Stimulated activated CD8-positive, alpha-beta memory T cell treated with anti-CD3 and anti-CD28 coated beads, Interleukin-15, amount 100 ng/mL, for 1 hour (primary cell): ENCODE results near the gene FA2H.
"Not testable (repeated sequence)": the region's sequence is repeated elsewhere in the genome, so short reads cannot be mapped to it uniquely, and the experiment has no call there.

Source experiments
- DNase-seq: peaks from one replicate; pipeline ENCODE4 v3.0.0-alpha.2; 2020; ENCODE audit warnings: low read depth

Gene FA2H

GRCh38 chr16:74769586-74770190 lies 4.9 kb downstream of the FA2H start:
- no peak for DNase-seq

GRCh38 chr16:74768239-74768638 lies 6.4 kb downstream of the FA2H start:
- DNase-seq: no peak

GRCh38 chr16:74767749-74768148 lies 6.9 kb downstream of the FA2H start:
- DNase-seq: no peak

- DNase-seq: no peak
Measured at GRCh38 chr16:74766729-74767128, 7.9 kb downstream of the FA2H start.

GRCh38 chr16:74764184-74764583 lies 10.4 kb downstream of the FA2H start:
- not testable (repeated sequence) for DNase-seq

DNA sequence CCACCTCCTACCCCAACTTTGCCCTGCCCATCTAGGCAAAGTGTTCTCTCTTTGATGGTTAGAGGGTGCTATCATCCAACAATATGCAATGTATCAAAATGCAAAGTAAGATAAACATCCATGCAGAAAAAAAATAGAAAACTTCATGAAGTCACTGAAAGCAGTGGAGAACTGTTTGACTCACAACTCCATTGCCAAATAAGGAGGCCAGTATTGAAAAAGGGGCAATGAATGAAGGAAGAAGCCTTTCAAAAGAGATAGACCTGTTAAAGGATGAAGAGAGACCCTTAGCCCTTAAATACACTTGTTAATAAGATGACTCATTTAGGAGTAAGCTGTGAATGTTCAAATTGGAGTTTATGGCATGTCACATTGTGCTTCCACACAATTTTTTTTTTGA lies 13.0 kb downstream of the FA2H start:
- no peak for DNase-seq

- DNase-seq: no peak
Measured at GRCh38 chr16:74760007-74760767, 14.4 kb downstream of the FA2H start.

DNA sequence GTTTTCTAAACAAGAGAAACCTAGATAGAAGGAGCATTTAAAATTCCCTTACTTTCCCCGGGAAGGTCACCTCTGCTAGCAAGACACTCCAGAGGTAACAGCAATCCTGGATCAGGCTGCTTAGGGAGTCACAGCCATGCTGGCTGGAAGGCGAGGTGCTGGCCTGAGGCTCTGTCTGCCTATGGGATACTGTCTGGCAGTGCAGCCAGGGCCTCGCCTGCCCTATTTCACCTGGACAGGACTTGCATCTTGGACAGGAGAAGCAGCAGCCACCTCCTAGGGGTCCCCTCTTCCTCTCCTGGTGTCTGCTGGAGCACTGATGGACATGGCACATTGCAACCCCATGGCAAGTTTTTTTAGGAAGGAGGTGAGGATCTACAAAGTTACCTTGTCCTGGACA lies 15.1 kb downstream of the FA2H start:
- no peak for DNase-seq

DNA sequence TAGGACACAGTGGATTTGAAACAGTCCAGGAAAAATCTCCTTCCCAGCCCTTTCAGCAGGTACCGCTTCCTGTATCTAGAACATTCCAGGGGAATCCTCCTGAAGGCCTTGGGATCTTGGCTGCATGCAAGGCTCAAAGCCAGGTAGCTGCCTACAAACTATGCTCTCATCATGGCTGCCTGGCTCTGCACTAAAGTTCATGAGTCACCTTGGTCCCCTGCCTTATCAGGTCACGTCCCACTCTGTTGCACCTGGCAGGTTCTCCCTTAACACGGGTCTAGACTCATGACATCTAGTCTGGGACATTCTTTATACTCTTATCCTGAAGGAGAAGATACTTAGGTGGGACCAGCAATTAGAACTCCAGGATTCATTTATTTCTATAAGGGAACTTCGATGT lies 15.8 kb downstream of the FA2H start:
- DNase-seq: no peak

DNA sequence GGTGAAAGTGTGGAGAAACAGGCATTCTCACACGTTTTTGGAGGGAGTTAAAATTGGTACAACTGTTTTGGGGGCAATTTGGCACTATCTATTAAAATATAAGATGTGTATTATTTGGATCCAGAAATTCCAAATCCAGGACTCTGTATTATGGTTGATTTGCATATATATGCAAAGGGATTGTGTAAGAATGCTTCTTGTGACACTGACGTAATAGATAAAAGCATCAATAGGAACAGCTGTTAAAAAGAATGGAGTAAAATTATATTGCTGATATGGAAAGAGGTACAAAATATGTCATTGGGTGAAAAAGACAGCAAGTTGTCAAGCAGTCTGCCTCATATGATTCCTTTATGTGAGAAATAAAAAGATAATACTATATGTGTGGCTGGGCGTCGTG lies 17.3 kb downstream of the FA2H start:
- DNase-seq: no peak

DNA sequence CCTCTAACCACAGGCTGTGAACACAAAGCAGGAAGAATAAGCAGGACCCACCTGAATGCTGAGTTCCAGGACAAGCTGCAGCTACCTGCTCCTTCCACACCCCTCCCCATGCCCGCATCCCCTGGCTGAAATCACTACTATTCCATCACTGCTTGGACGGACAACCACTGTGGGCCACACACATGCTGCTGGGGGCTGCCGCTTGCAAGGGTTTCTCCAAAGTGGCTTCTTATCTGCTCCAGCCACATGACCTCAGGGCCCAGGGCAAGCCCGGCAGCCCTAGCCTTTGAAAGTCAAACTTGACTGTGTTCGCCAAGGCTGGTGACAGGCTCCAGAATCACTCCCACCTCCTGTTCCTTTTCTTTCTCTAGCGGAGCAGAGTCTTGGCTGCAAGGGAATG lies 18.4 kb downstream of the FA2H start:
- no peak for DNase-seq

GRCh38 chr16:74753180-74753579 lies 21.4 kb downstream of the FA2H start:
- no peak for DNase-seq

GRCh38 chr16:74752756-74753155 lies 21.9 kb downstream of the FA2H start:
- no peak for DNase-seq

- DNase-seq: no peak
Measured at GRCh38 chr16:74752258-74752657, 22.4 kb downstream of the FA2H start.

DNA sequence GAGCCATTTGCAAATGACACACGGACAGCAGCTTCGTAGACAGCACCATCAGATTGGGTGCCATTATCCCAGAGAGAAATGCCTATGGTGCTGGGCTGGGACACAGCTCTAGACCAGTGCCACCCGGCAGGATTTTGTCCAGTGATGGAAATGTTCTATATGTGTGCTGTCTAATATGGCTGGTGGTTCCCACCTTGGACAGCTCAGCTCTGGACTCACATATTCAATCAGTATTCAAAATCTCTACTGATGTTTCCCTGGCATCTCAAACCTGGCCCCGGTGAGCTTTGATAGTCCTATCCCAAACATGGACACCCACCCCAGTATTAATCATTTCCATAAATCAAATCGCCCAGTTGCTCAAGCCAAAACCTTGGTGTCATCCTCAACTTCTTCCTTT lies 23.0 kb downstream of the FA2H start:
- DNase-seq: no peak

GRCh38 chr16:74749291-74750055 lies 25.1 kb downstream of the FA2H start:
- no peak for DNase-seq

GRCh38 chr16:74748616-74749026 lies 26.0 kb downstream of the FA2H start:
- no peak for DNase-seq

DNA sequence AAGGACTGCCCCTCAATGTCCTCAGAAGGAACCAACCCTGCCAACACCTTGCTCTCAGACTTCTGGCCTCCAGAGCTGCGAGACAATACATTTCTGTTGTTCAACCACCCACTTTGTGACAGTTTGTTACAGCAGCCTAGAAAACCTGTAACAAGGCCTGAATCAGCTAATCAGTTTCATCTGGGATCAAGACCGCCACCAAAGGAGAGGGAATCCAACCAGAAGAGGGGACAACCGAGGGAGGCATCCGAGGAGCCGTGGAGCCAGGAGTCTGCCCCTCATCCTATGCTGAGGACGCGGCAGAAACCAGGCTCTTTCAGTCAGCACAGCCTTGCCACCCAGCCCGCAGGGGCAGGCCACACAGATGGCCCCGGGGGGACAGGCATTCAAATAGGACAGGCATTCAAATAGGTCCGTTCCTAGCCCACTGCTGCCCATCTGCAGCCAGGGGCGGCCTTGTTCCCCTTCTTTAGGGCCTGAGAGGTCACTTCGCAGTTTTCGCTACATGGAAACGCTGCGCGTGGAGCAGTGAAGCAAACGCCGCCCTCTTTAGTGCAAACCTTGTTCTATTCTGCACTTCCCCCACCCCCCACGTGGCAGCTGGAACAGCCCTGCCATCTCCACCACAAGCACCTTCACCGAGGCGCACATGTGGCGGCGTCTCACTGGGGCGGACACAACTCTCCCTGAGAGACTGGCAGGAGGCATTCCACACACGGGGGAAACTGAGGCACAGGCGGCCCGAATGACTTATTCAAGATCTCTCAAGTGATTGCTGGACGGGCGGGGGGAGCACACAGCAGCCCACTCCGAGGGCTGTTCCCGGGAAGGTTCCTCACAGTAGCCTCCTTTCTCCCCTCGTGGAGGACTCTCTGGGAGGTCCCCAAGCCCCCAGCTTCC lies 26.7 kb downstream of the FA2H start:
- DNase-seq: no peak

- no peak for DNase-seq
Measured at GRCh38 chr16:74745926-74746325, 28.7 kb downstream of the FA2H start.

- DNase-seq: no peak
Measured at GRCh38 chr16:74745109-74745615, 29.5 kb downstream of the FA2H start.

DNA sequence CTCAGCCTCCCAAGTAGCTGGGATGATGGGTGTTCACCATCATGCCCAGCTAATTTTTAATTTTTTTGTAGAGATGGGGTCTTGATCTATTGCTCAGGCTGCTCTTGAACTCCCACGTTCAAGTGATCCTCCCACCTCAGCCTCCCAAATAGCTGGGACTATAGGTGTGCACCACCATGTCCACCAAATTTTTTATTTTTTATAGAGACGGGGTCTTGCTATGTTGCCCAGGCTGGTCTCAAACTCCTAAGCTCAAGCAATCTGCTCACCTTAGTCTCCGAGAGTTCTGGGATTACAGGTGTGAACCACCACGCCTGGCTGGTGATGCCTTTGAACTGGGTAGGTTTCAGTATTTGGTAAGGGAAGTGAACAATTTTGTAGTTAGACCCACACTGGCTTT lies 30.1 kb downstream of the FA2H start:
- no peak for DNase-seq
